Kidney (tissue), 14 donors: ENCODE measurements around the gene NOLC1. TPM values are rescaled to one million over a fixed set of nuclear protein-coding genes. Genes with fewer than 3 reads are reported as not detected.

Experiments
- DNase-seq, 5 donors: peaks; one replicate each; pipeline ENCODE4 v3.0.0-alpha.2; 2013 to 2020
- FAIRE-seq: peaks from 2 replicates; lab custom pipeline; 2012; peaks lifted over from hg19 to GRCh38; lab: Jason Lieb, UNC
- H3K27ac ChIP-seq, 2 donors: one replicate each; pipeline ENCODE4 v1.7.0; 2013; ENCODE audit warnings: low read depth in 2 of 2, low read length in 2 of 2, inconsistent platforms in 1 of 2
- H3K27me3 ChIP-seq: one replicate; pipeline ENCODE4 v1.7.1; 2013; ENCODE audit warnings: low read length, inconsistent platforms; ENCODE audit not compliant: control insufficient read depth, insufficient read depth
- H3K36me3 ChIP-seq, 3 donors: one replicate each; pipeline versions ENCODE4 v1.7.0 to v1.7.1; 2013; ENCODE audit warnings: low read length in 3 of 3, control low read depth in 1 of 3, inconsistent platforms in 1 of 3; ENCODE audit not compliant: insufficient read depth in 3 of 3, control insufficient read depth in 2 of 3
- H3K4me1 ChIP-seq, 3 donors: one replicate each; pipeline versions ENCODE4 v1.7.0 to v1.7.1; 2013; ENCODE audit warnings: low read length in 3 of 3, inconsistent platforms in 1 of 3, low read depth in 1 of 3; ENCODE audit not compliant: control insufficient read depth in 2 of 3, insufficient read depth in 2 of 3
- H3K4me3 ChIP-seq, 3 donors: one replicate each; pipeline versions ENCODE4 v1.7.0 to v1.8.1; 2013; ENCODE audit warnings: low read length in 3 of 3, control low read depth in 1 of 3, inconsistent platforms in 1 of 3
- H3K9ac ChIP-seq, 3 donors: one replicate each; pipeline versions ENCODE4 v1.7.0 to v1.7.1; 2013; ENCODE audit warnings: low read length in 3 of 3, control low read depth in 1 of 3, inconsistent platforms in 1 of 3
- H3K9me3 ChIP-seq, 3 donors: one replicate each; pipeline versions ENCODE4 v1.7.0 to v1.7.1; 2013; ENCODE audit warnings: low read length in 3 of 3, control low read depth in 1 of 3, inconsistent platforms in 1 of 3; ENCODE audit not compliant: control insufficient read depth in 2 of 3, insufficient read depth in 1 of 3
- CTCF ChIP-seq: IDR thresholded peaks from 3 replicates; pipeline ENCODE4 v1.5.1; 2012; ENCODE audit warnings: mild to moderate bottlenecking, moderate library complexity, borderline replicate concordance; ENCODE audit not compliant: insufficient read depth; ENCODE audit errors: extremely low read depth
- intact Hi-C: fragments of 100-400 bp; cut with DNase I; formaldehyde crosslinking; loops from one replicate; pipeline ENCODE4 v1.11.1; 2022
- polyA plus RNA-seq: library from polyadenylated mRNA; stranded (reverse); fragments of 350-450 nt; fragmentation: Illumina TruSeq; extraction: RNeasy Lipid Tissue Mini Kit (QIAGEN cat#74804); gene quantifications from one replicate; pipeline ENCODE4 v1.2.3, GENCODE V29; 2014; ENCODE audit warnings: low read depth, low replicate concordance; ENCODE audit not compliant: insufficient read depth
- total RNA-seq: library from RNA; stranded (reverse); fragmentation: NEBNext Ultra II Directional; extraction: Animal tissue kit (Norgen Biotek cat#: 25700); gene quantifications from one replicate; pipeline ENCODE4 v1.2.1, GENCODE V29; 2021
- donor health status: control.
- donor health status: control.
- donor health status: control.
- donor health status: control.
- donor health status: control.
- donor health status: DM: yes; HTN: yes; CAD: no.
- donor health status: Normal renal cell carcinoma (clear cell type).

NOLC1 gene
- total and polyA plus RNA-seq, 2 donors from 2014 or later = 20.1 to 50.4 TPM

GRCh38 chr10:102113261-102113955, 38.8 kb upstream of the NOLC1 start:
- H3K27me3 ChIP-seq = no peaks in the 10 kb centered on the region
- no peaks in the 10 kb centered on the region for H3K9me3 ChIP-seq
- peak overlapping the region in 2 of 3 donors; percentile 65 to 67 for H3K9ac ChIP-seq
- TF ChIP-seq CTCF = no peak
- intact Hi-C loops = no loop called here
- peak overlapping the region; percentile 30 to 71 (median 57) for H3K4me3 ChIP-seq
- no peak for DNase-seq
- peaks cover 7 to 43% (median 33%) of the 10 kb centered on the region in 3 donors for H3K4me1 ChIP-seq
- no peak overlapping the region for H3K27ac ChIP-seq
- no peak for FAIRE-seq
- peaks cover 18 to 34% (median 29%) of the 10 kb centered on the region in 3 donors for H3K36me3 ChIP-seq

DNA sequence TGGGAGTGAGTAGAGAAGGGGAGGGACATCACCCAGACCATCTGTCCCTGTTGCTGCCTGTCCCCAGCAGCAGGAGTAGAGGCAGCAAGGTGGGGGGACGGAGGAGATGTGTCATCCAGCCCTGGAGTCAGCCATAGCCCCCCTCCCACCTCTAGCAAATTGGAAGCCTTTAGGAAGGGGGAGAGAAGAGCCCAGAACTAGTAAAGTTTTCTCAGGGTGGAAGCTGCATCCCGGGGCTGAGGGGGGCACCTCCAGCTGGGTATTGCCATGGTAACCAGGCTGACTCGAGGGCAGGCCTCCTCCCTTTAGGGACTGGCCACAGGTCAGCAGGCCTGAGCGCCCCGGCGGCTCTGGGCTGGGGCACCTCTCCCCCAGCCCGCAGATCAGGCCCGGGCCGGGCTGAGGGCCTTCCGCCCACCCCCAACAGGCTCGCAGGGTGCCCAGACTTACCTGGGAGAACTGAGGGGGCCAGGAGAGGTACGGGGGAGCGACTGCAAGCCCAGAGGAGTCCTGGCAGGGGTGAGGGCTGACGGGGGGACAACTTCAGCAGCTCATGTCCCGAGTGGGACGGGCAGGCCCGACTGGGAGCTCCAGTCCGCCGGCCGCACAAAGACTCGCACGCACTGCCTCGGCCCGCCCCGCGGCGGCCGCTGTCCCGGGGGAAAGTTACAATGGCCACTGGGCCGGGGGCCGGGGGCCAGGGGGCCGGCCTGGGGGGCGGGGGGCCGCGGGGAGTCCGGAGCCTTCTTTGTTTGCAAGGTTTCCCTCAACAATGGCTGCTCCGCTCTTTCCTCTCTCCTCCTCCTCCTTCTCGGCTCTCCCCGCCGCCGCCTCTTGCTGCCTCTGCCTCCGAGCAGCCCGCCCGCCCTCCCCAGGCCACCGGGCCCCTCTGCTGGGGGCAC, 38.0 kb upstream of the NOLC1 start:
- Histone ChIP-seq H3K9me3 (no peaks in the 10 kb centered on the region), H3K9ac (peak overlapping the region; percentile 61 to 67 (median 65)), H3K4me1 (peaks cover 7 to 49% (median 38%) of the 10 kb centered on the region in 3 donors), H3K27ac (peak overlapping the region in 1 of 2 donors; percentile 47), H3K27me3 (no peaks in the 10 kb centered on the region), H3K4me3 (peak overlapping the region; percentile 30 to 71 (median 57)), H3K36me3 (peaks cover 14 to 26% (median 21%) of the 10 kb centered on the region in 3 donors)
- intact Hi-C loops = no loop called here
- DNase-seq (peak in 4 of 5 donors; percentile 35 to 78 (median 50)), FAIRE-seq (no peak)
- TF ChIP-seq CTCF = no peak

DNA sequence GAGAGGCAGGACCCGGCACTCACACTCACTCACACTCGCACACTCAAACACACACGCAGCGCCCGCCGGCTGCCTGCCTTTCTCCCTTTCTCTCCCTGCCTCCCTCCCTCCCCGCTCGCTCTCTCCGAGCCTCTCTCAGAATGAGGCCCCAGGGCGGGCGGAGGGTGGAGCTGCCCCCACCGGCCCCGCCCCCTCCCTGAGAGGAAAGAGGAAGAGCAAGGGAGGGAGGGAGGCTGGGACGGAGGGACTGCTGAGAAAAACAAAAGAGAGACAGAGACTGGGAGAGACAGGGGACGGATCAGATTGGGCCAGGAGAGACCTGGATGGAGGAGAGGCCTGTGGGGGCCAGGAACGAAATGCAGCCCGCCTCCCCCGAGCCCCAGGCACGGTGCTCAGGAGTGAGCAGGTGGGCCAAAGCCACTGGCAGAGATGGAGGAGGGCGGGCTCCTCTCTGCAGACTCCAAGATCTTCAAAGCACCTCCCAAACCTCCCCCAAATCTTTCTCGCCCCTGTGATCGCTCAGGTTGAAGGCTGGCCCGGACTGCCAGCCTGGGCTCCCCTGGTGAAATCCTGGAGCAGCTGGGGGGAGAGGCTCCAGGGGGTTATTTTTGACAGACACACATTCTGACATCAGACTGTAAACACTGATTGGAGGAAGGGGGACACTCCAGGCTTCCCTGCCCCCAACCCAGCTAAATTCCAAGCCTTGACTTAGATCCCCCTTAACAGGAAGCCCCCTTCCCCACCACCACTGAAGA, 37.1 kb upstream of the NOLC1 start:
- H3K27me3 ChIP-seq = no peaks in the 10 kb centered on the region
- TF ChIP-seq CTCF = no peak
- H3K36me3 ChIP-seq = peaks cover 8 to 18% (median 13%) of the 10 kb centered on the region in 3 donors
- no peaks in the 10 kb centered on the region for H3K9me3 ChIP-seq
- intact Hi-C loops = no loop called here
- FAIRE-seq (no peak), DNase-seq (peak; percentile 89 to 98 (median 95))
- peak overlapping the region in 1 of 2 donors; percentile 67 for H3K27ac ChIP-seq
- H3K4me1 ChIP-seq = peaks cover 7 to 49% (median 38%) of the 10 kb centered on the region in 3 donors
- peak overlapping the region; percentile 21 to 73 (median 27) for H3K9ac ChIP-seq
- peak overlapping the region; percentile 18 to 61 (median 51) for H3K4me3 ChIP-seq
